Progenitor cell of endocrine pancreas (in vitro differentiated cells): ENCODE data around the gene DYSF. TPM values are rescaled to one million over a fixed set of nuclear protein-coding genes. Genes with fewer than 3 reads are reported as not detected.
"Not testable (repeated sequence)": the region's sequence is repeated elsewhere in the genome, so short reads cannot be mapped to it uniquely, and the experiment has no call there.

Source experiments
- DNase-seq: peaks from one replicate; pipeline ENCODE4 v3.0.0; 2021; ENCODE audit warnings: low spot score; ENCODE audit not compliant: unreplicated experiment
- H3K27ac Mint-ChIP-seq: 2 replicates; pipeline ENCODE4 v1.8.0; 2021; ENCODE audit warnings: mild to moderate bottlenecking, moderate library complexity, mixed read lengths
- H3K27me3 Mint-ChIP-seq: 2 replicates; pipeline ENCODE4 v1.8.0; 2021; ENCODE audit warnings: mixed read lengths
- H3K36me3 Mint-ChIP-seq: 2 replicates; pipeline ENCODE4 v1.8.0; 2022; ENCODE audit warnings: mixed read lengths; ENCODE audit not compliant: insufficient read depth
- H3K4me1 Mint-ChIP-seq: 2 replicates; pipeline ENCODE4 v1.8.0; 2021; ENCODE audit warnings: low read depth, mixed read lengths
- H3K4me3 Mint-ChIP-seq: 2 replicates; pipeline ENCODE4 v1.8.0; 2021; ENCODE audit warnings: low read depth, mild to moderate bottlenecking, moderate library complexity, mixed read lengths
- H3K9me3 Mint-ChIP-seq: 2 replicates; pipeline ENCODE4 v1.8.0; 2021; ENCODE audit warnings: low read depth, mixed read lengths
- CTCF ChIP-seq: fragments of 200-600 bp; sonication (generic); IDR thresholded peaks from one replicate; pipeline ENCODE4 v1.5.0; 2021; ENCODE audit warnings: antibody characterized with exemption, mild to moderate bottlenecking; ENCODE audit not compliant: unreplicated experiment
- total RNA-seq: library from RNA; stranded (reverse); gene quantifications from 2 replicates; pipeline ENCODE4 v1.2.1, GENCODE V29; 2021

DYSF gene
- total RNA-seq, 1 donor from 2014 or later, result 1.4 TPM

DNA sequence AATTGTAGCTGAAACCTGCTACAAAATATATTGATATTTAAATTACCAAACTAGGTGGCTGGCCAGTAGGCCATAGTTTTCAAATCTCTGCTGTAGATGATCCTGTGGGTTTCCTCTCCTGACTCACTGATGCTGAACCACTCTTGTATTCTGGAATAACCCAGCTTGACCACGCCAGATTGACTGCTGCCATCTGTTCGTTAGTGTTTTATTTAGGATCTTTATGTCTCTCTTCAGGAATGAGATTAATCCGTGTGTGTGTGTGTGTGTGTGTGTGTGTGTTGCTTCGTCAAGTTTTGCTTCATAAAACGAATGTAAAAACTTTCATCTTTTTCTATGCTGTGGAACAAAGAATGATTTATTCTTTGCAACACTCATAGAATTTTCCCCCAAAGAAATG is 187.1 kb downstream of the DYSF start:
- Mint-ChIP-seq H3K27me3 (no peaks in the 10 kb centered on the region), H3K27ac (no peak overlapping the region), H3K4me3 (no peak overlapping the region), H3K9me3 (no peaks in the 10 kb centered on the region), H3K4me1 (peaks cover 3% of the 10 kb centered on the region), H3K36me3 (no peaks in the 10 kb centered on the region)
- DNase-seq, result no peak
- TF ChIP-seq CTCF, result no peak

- H3K4me3 Mint-ChIP-seq, result no peak overlapping the region
- peaks cover 3% of the 10 kb centered on the region for H3K4me1 Mint-ChIP-seq
- TF ChIP-seq CTCF, result no peak
- H3K36me3 Mint-ChIP-seq, result no peaks in the 10 kb centered on the region
- DNase-seq, result no peak
- no peak overlapping the region for H3K27ac Mint-ChIP-seq
- no peaks in the 10 kb centered on the region for H3K9me3 Mint-ChIP-seq
- no peaks in the 10 kb centered on the region for H3K27me3 Mint-ChIP-seq
Measured at GRCh38 chr2:71643674-71644357, 190.5 kb downstream of the DYSF start.

- no peak for TF ChIP-seq CTCF
- Mint-ChIP-seq H3K36me3 (no peaks in the 10 kb centered on the region), H3K27ac (no peak overlapping the region), H3K9me3 (no peaks in the 10 kb centered on the region), H3K4me3 (no peak overlapping the region), H3K4me1 (peaks cover 3% of the 10 kb centered on the region), H3K27me3 (no peaks in the 10 kb centered on the region)
- no peak for DNase-seq
Measured at GRCh38 chr2:71646028-71646427, 192.7 kb downstream of the DYSF start.

GRCh38 chr2:71647356-71647755 is 194.0 kb downstream of the DYSF start:
- no peak for TF ChIP-seq CTCF
- Mint-ChIP-seq H3K27me3 (no peaks in the 10 kb centered on the region), H3K27ac (no peak overlapping the region), H3K4me1 (peaks cover 3% of the 10 kb centered on the region), H3K9me3 (no peaks in the 10 kb centered on the region), H3K4me3 (no peak overlapping the region), H3K36me3 (no peaks in the 10 kb centered on the region)
- no peak for DNase-seq

DNA sequence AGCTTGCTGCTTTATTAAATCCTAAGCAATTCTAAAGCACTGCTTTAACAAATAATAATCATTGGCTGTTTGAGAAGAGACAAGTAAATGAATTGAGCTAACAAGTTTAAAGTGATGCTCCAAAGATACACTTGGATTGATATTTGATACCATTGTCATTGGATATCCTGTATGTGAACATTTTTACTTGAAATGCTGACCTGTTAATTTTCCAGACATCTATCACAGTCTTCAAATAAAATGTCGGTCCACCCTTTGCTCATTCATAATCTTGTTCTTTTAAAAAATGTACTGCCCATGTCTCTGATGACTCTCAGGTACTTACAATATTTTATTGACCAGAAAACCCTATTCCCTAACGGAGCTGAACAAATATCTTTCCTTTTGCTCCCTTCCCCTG is 202.1 kb downstream of the DYSF start:
- Mint-ChIP-seq H3K4me1 (no peaks in the 10 kb centered on the region), H3K27ac (peak overlapping the region; percentile 12), H3K36me3 (peaks cover 2% of the 10 kb centered on the region), H3K4me3 (no peak overlapping the region), H3K27me3 (no peaks in the 10 kb centered on the region), H3K9me3 (peaks cover 19% of the 10 kb centered on the region)
- TF ChIP-seq CTCF, result no peak
- no peak for DNase-seq

- not testable (repeated sequence) for H3K27me3 Mint-ChIP-seq, H3K36me3 Mint-ChIP-seq, DNase-seq, H3K4me3 Mint-ChIP-seq, H3K4me1 Mint-ChIP-seq, H3K27ac Mint-ChIP-seq
- H3K9me3 Mint-ChIP-seq, result peaks cover 17% of the 10 kb centered on the region
Measured at GRCh38 chr2:71658256-71658655, 204.9 kb downstream of the DYSF start.
